ENCODE results near the gene PER2.

- TF ChIP-seq FOS (IDR thresholded peaks at IDR 0.05; ENCODE audit: borderline replicate concordance, insufficient read depth, low read length) (no peak), CTCF (IDR thresholded peaks at IDR 0.05; ENCODE audit: extremely low read depth in 1 of 2, insufficient read depth in 1 of 2, low read depth in 1 of 2, low read length in 2 of 2) (no peak), MYC (IDR thresholded peaks at IDR 0.05; ENCODE audit: low read depth, low read length) (no peak), POLR2A (IDR thresholded peaks at IDR 0.05; ENCODE audit: low read depth, low read length) (no peak), MAX (IDR thresholded peaks at IDR 0.05; ENCODE audit: insufficient read depth, insufficient read length) (no peak), POLR2AphosphoS5 (IDR thresholded peaks at IDR 0.05; ENCODE audit: insufficient read depth, low read depth, low read length) (no peak), EZH2 (IDR thresholded peaks at IDR 0.05; ENCODE audit: borderline replicate concordance, low read depth, low read length, severe bottlenecking) (no peak), JUN (IDR thresholded peaks at IDR 0.05; ENCODE audit: borderline replicate concordance, insufficient read depth, insufficient read length, low read depth) (no peak)
These were observed 26.7 kb upstream of the PER2 start for GRCh38 chr2:238315031-238315595.
